Epithelial cell of proximal tubule (primary cell): ENCODE measurements around the gene LARGE2. TPM values are rescaled to one million over a fixed set of nuclear protein-coding genes. Genes with fewer than 3 reads are reported as not detected.
"Not testable (repeated sequence)": the region's sequence is repeated elsewhere in the genome, so short reads cannot be mapped to it uniquely, and the experiment has no call there.

Experiments
- DNase-seq: peaks from one replicate; pipeline ENCODE4 v3.0.0-alpha.2; 2011; ENCODE audit warnings: low read depth
- H3K4me3 ChIP-seq: 2 replicates; pipeline ENCODE4 v1.5.1; 2011; ENCODE audit warnings: low read depth, mild to moderate bottlenecking, low read length
- total RNA-seq: library from RNA; depleted of rRNA; stranded (reverse); fragments of >200 nt; gene quantifications from 2 replicates; pipeline ENCODE4 v1.2.3, GENCODE V29; 2015
- TF ChIP-seq, protein P1 (sequence below): conservative IDR thresholded peaks from 2 replicates; pipeline ENCODE4 v1.5.1; 2012; ENCODE audit warnings: low read depth, mild to moderate bottlenecking, low read length

LARGE2 gene
- total RNA-seq, 1 donor from 2014 or later, result 3.3 TPM

DNA sequence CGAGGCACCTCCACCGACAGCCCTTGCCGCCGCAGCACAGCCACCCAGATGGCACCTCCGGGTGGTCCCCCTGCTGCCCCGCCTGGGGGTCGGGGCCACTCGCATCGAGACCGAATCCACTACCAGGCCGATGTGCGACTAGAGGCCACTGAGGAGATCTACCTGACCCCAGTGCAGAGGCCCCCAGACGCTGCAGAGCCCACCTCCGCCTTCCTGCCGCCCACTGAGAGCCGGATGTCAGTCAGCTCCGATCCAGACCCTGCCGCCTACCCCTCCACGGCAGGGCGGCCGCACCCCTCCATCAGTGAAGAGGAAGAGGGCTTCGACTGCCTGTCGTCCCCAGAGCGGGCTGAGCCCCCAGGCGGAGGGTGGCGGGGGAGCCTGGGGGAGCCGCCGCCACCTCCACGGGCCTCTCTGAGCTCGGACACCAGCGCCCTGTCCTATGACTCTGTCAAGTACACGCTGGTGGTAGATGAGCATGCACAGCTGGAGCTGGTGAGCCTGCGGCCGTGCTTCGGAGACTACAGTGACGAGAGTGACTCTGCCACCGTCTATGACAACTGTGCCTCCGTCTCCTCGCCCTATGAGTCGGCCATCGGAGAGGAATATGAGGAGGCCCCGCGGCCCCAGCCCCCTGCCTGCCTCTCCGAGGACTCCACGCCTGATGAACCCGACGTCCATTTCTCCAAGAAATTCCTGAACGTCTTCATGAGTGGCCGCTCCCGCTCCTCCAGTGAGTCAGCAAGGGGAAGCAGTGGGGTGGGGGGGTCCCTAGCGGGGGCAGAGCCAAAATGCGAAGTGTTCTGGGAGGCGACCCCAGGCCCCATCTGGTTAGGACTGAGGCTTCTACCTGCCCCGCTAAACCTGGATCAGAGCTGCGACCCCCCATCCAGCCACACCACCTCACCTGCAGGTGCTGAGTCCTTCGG lies 19.7 kb upstream of the LARGE2 start:
- TF ChIP-seq, protein P1, sequence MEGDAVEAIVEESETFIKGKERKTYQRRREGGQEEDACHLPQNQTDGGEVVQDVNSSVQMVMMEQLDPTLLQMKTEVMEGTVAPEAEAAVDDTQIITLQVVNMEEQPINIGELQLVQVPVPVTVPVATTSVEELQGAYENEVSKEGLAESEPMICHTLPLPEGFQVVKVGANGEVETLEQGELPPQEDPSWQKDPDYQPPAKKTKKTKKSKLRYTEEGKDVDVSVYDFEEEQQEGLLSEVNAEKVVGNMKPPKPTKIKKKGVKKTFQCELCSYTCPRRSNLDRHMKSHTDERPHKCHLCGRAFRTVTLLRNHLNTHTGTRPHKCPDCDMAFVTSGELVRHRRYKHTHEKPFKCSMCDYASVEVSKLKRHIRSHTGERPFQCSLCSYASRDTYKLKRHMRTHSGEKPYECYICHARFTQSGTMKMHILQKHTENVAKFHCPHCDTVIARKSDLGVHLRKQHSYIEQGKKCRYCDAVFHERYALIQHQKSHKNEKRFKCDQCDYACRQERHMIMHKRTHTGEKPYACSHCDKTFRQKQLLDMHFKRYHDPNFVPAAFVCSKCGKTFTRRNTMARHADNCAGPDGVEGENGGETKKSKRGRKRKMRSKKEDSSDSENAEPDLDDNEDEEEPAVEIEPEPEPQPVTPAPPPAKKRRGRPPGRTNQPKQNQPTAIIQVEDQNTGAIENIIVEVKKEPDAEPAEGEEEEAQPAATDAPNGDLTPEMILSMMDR, result no peak
- no peak overlapping the region for H3K4me3 ChIP-seq
- DNase-seq, result no peak

DNA sequence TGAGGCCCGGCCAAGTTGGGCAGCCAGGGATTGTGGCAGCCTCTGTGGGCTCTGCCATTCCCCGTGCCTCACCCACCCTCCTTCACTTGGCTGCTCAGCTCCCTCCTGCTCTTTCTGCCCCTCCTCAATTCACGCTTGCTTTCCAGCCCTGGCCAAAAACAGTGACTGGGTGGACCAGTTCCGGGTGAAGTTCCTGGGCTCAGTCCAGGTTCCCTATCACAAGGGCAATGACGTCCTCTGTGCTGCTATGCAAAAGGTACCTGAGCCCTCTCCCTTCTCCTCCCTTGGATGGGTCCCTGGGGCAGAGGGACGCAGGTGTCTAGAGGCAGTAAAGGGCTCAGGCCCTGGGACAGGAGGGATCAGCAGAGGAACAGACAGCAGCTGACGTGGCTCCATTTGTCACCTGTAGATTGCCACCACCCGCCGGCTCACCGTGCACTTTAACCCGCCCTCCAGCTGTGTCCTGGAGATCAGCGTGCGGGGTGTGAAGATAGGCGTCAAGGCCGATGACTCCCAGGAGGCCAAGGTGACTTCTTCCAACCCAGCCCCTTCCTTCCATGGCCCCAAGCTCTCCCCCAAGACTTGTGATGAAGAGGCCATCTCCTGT lies 18.0 kb upstream of the LARGE2 start:
- TF ChIP-seq, protein P1, result no peak
- no peak overlapping the region for H3K4me3 ChIP-seq
- DNase-seq, result no peak

DNA sequence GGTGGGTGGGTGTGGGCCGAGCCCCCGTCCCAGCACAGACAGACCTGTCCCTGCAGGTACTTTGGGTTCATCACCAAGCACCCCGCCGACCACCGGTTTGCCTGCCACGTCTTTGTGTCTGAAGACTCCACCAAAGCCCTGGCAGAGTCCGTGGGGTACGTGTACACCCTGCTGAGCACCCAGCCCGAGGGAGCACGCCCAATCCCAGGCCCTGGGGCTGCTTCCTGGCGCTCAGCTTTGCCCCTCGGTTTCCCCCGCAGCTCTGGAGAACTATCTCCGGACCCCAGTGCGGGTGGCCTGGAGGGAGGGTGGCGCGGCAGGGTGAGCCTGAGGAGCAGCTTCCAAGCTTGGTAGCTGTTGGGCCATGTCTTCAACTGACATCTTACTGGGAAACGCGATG lies 17.4 kb upstream of the LARGE2 start:
- no peak overlapping the region for H3K4me3 ChIP-seq
- TF ChIP-seq, protein P1, result no peak
- no peak for DNase-seq

DNA sequence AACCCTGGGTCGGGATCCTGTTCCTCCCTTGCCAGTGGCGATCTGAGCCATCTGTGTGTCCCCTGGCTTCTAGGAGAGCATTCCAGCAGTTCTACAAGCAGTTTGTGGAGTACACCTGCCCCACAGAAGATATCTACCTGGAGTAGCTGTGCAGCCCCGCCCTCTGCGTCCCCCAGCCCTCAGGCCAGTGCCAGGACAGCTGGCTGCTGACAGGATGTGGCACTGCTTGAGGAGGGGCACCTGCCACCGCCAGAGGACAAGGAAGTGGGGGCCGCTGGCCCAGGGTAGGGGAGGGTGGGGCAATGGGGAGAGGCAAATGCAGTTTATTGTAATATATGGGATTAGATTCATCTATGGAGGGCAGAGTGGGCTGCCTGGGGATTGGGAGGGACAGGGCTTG lies 16.9 kb upstream of the LARGE2 start:
- not testable (repeated sequence) for H3K4me3 ChIP-seq, DNase-seq

DNA sequence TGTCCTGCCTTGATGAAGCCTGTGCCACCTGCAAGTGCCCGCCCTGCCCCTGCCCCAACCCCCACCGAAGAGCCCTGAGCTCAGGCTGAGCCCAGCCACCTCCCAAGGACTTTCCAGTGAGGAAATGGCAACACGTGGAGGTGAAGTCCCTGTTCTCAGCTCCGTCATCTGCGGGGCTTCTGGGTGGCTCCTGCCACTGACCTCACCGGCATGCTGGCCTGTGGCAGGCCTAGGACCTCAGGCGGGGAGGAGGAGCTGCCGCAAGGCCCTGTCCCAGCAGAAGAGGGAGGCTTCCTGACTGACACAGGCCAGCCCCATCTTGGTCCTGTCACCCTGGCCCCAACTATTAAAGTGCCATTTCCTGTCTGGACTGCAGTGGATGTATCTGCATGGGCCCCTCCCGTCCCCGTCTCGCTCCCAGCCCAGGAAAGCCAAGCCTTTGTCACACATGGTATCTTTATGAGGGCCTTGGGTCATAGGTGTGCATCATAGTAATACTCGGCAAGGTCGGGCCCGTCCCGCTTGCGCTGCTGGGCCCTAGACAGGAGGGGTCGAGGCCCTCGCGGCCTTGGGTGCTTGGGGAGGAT lies 16.3 kb upstream of the LARGE2 start:
- H3K4me3 ChIP-seq, result no peak overlapping the region
- TF ChIP-seq, protein P1, result no peak
- no peak for DNase-seq

DNA sequence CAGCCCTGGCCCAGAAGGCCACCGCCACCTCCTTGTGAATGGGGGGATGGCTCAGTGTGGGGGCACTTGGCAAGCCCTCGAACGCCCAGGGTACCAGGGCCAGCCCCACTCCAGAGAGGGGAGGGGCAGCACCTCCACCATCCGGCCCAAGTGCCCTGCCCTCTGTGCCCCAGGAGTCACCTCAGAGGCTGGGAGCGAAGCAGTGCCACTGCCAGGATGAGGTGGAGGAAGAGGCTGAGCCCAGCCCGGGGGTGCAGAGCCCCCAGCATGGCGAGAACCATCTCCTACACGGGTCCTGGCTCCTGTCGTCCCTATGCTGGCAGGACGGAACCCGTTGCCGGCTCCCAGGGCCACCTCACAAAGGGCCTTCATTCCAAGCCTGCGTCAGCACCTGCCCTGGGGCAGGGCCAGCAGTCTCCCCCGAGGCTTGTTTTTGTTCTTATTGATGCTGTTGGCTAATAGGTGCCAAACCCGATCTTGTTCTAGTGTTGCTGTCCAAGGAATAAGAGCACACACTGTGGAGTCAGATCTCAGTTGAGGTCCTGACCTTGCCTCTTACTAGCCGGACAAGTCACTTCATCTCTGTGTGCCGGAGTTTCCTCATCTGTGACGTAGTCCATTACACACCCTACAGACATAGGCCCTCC lies 15.4 kb upstream of the LARGE2 start, which contains the start of gene FREY1:
TSS of gene FREY1 (minus strand) at position 307 of the 647 bp plus-strand sequence. CDS start at position 281, 26 bp downstream.
- TF ChIP-seq, protein P1, result no peak
- no peak within 1 kb of the TSS for H3K4me3 ChIP-seq
- no peak for DNase-seq

DNA sequence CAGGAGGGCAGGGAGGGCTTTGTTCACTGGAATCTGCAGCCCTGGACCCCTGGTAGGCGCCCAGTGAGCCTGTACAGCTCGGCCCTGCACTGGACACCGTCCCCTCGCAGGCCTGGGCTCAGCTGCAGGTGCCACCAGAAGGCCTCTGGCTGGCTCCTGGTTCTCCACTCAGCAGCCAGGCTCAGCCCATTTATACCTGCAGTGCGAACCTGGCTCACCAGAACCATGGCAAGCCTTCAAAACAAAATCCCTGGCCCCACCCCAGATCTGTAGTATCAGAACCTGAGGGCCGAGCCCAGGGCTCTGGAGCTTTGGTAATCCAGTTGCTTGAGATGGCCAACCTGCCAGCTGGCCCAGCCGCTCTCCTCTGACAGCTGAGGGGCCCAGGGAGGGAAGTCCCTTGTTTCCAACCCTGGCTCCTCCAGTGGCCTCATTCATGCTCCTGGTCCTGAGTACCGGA lies 14.5 kb upstream of the LARGE2 start:
- DNase-seq, result no peak
- TF ChIP-seq, protein P1, result no peak
- H3K4me3 ChIP-seq, result no peak overlapping the region
